ENCODE data around the gene TBX22.

- TF ChIP-seq CTCF (IDR thresholded peaks at IDR 0.05) (no peak), POLR2A (IDR thresholded peaks at IDR 0.05) (no peak), POLR2AphosphoS5 (IDR thresholded peaks at IDR 0.05; ENCODE audit: insufficient read depth in 1 of 2, low read depth in 1 of 2) (no peak)
Measured at GRCh38 chrX:80022363-80023031, 7.9 kb downstream of the TBX22 start.
